KMS-11 (cell line): ENCODE data around the gene DOK6.

Experiments
- H2AFZ ChIP-seq: fragments of 200-600 bp; sonication (generic); 2 replicates; pipeline ENCODE4 v1.6.1; 2016; ENCODE audit warnings: antibody characterized with exemption, mixed run types, low read depth
- H3K27ac ChIP-seq: fragments of 200-600 bp; sonication (generic); 2 replicates; pipeline ENCODE4 v1.6.1; 2016; ENCODE audit warnings: mild to moderate bottlenecking, mixed run types
- H3K27me3 ChIP-seq: fragments of 200-600 bp; sonication (generic); 2 replicates; pipeline ENCODE4 v1.6.1; 2017; ENCODE audit warnings: mild to moderate bottlenecking, low read depth, mixed run types, moderate library complexity; ENCODE audit not compliant: insufficient read depth
- H3K36me3 ChIP-seq: fragments of 200-600 bp; sonication (generic); 2 replicates; pipeline ENCODE4 v1.6.1; 2017; ENCODE audit warnings: mild to moderate bottlenecking, mixed run types; ENCODE audit not compliant: insufficient read depth
- H3K4me1 ChIP-seq: fragments of 200-600 bp; sonication (generic); 2 replicates; pipeline ENCODE4 v1.6.1; 2016; ENCODE audit warnings: mild to moderate bottlenecking, low read depth, mixed run types; ENCODE audit not compliant: poor library complexity, severe bottlenecking
- H3K4me2 ChIP-seq: fragments of 200-600 bp; sonication (generic); 2 replicates; pipeline ENCODE4 v1.7.0; 2016; ENCODE audit warnings: mild to moderate bottlenecking, mixed run types
- H3K4me3 ChIP-seq: fragments of 200-600 bp; sonication (generic); IDR thresholded peaks from 2 replicates; pipeline ENCODE4 v1.6.1; 2017; ENCODE audit warnings: low read depth, low read length, mixed read lengths; ENCODE audit not compliant: insufficient read depth
- H3K79me2 ChIP-seq: fragments of 200-600 bp; sonication (generic); 2 replicates; pipeline ENCODE4 v1.6.1; 2016; ENCODE audit warnings: low read depth, mixed run types; ENCODE audit not compliant: insufficient read depth
- H3K9ac ChIP-seq: fragments of 200-600 bp; sonication (generic); 2 replicates; pipeline ENCODE4 v1.6.1; 2016; ENCODE audit warnings: mild to moderate bottlenecking, mixed run types
- H4K20me1 ChIP-seq: fragments of 200-600 bp; sonication (generic); 2 replicates; pipeline ENCODE4 v1.6.1; 2016; ENCODE audit warnings: mild to moderate bottlenecking, mixed run types; ENCODE audit not compliant: insufficient read depth
- CTCF ChIP-seq: fragments of 200-600 bp; sonication (generic); conservative IDR thresholded peaks from 2 replicates; pipeline ENCODE4 v1.6.1; 2017; ENCODE audit warnings: low read depth, mild to moderate bottlenecking, antibody characterized with exemption, low read length, moderate library complexity, mixed read lengths

The DOK6 gene

DNA sequence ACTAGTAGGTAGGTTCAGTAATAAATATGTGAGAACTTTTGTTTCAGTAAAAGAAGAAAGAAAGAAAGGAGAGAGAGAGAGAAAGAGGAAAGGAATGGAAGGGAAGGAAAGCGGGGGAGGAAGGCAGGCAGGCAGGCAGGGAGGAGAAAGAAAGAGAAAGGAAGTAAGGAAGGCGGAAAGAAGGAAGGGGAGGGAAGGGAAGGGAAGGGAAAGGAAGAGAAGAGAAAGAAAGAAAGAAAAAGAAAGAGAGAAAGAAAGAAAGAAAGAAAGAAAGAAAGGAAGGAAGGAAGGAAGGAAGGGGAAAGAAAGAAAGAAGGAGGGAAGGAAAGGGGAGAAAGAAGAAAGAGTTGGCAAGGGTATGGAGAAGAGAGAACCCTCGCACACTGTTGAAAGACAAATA is 479.4 kb downstream of the DOK6 start:
- H3K79me2 ChIP-seq: no peaks in the 10 kb centered on the region
- H2AFZ ChIP-seq: no peak overlapping the region
- TF ChIP-seq CTCF: no peak
- no peaks in the 10 kb centered on the region for H3K36me3 ChIP-seq
- H4K20me1 ChIP-seq: no peaks in the 10 kb centered on the region
- H3K27me3 ChIP-seq: no peaks in the 10 kb centered on the region
- no peak overlapping the region for H3K4me3 ChIP-seq
- H3K27ac ChIP-seq: no peak overlapping the region
- H3K4me2 ChIP-seq: no peak overlapping the region
- H3K4me1 ChIP-seq: no peaks in the 10 kb centered on the region
- H3K9ac ChIP-seq: no peak overlapping the region

GRCh38 chr18:69882965-69883668 is 482.4 kb downstream of the DOK6 start:
- Histone ChIP-seq H2AFZ (no peak overlapping the region), H3K4me1 (no peaks in the 10 kb centered on the region), H4K20me1 (no peaks in the 10 kb centered on the region), H3K4me3 (no peak overlapping the region), H3K27me3 (no peaks in the 10 kb centered on the region), H3K9ac (no peak overlapping the region), H3K36me3 (no peaks in the 10 kb centered on the region), H3K79me2 (no peaks in the 10 kb centered on the region), H3K4me2 (no peak overlapping the region), H3K27ac (no peak overlapping the region)
- no peak for TF ChIP-seq CTCF

GRCh38 chr18:69883781-69884180 is 483.1 kb downstream of the DOK6 start:
- Histone ChIP-seq H3K4me1 (no peaks in the 10 kb centered on the region), H3K36me3 (no peaks in the 10 kb centered on the region), H3K9ac (no peak overlapping the region), H3K27ac (no peak overlapping the region), H3K79me2 (no peaks in the 10 kb centered on the region), H3K27me3 (no peaks in the 10 kb centered on the region), H3K4me3 (no peak overlapping the region), H4K20me1 (no peaks in the 10 kb centered on the region), H3K4me2 (no peak overlapping the region), H2AFZ (no peak overlapping the region)
- TF ChIP-seq CTCF: no peak

GRCh38 chr18:69885355-69885754 is 484.7 kb downstream of the DOK6 start:
- Histone ChIP-seq H3K27me3 (no peaks in the 10 kb centered on the region), H3K36me3 (no peaks in the 10 kb centered on the region), H3K4me2 (no peak overlapping the region), H3K4me1 (no peaks in the 10 kb centered on the region), H3K4me3 (no peak overlapping the region), H3K9ac (no peak overlapping the region), H4K20me1 (no peaks in the 10 kb centered on the region), H3K27ac (no peak overlapping the region), H3K79me2 (no peaks in the 10 kb centered on the region), H2AFZ (no peak overlapping the region)
- no peak for TF ChIP-seq CTCF
